ENCODE data around the gene SERPINA9. TPM values are rescaled to one million over a fixed set of nuclear protein-coding genes. Genes with fewer than 3 reads are reported as not detected.
A peak's percentile ranks its signal among the peaks of the same experiment; 100 is the strongest.

SERPINA9 gene
- total and polyA plus RNA-seq, 2 donors from 2014 or later, result not detected

GRCh38 chr14:94480809-94481208 is 4.8 kb upstream of the SERPINA9 start:
- H3K4me3 ChIP-seq (ENCODE audit: low read length in 3 of 3), result no peak overlapping the region
- no peaks in the 10 kb centered on the region for H3K36me3 ChIP-seq (ENCODE audit: control insufficient read depth in 2 of 3, insufficient read depth in 3 of 3, low read length in 3 of 3)
- no peak for TF ChIP-seq CTCF (IDR thresholded peaks at IDR 0.05; ENCODE audit: borderline replicate concordance, extremely low read depth, insufficient read depth)
- H3K27me3 ChIP-seq (ENCODE audit: control insufficient read depth, insufficient read depth, low read length), result no peaks in the 10 kb centered on the region
- DNase-seq (peak in 3 of 5 donors; percentile 42 to 77 (median 76)), FAIRE-seq (no peak)
- H3K9ac ChIP-seq (ENCODE audit: low read length in 3 of 3), result no peak overlapping the region
- peaks cover 0 to 5% (median 0%) of the 10 kb centered on the region in 3 donors for H3K4me1 ChIP-seq (ENCODE audit: control insufficient read depth in 2 of 3, insufficient read depth in 2 of 3, low read depth in 1 of 3, low read length in 3 of 3)
- no peak overlapping the region for H3K27ac ChIP-seq (ENCODE audit: low read depth in 2 of 2, low read length in 2 of 2)
- H3K9me3 ChIP-seq (ENCODE audit: control insufficient read depth in 2 of 3, insufficient read depth in 1 of 3, low read length in 3 of 3), result peaks cover 0 to 8% (median 6%) of the 10 kb centered on the region in 3 donors
- intact Hi-C loops (cut with DNase I), result no loop called here

GRCh38 chr14:94478420-94478819 is 2.4 kb upstream of the SERPINA9 start:
- peaks cover 0 to 5% (median 0%) of the 10 kb centered on the region in 3 donors for H3K4me1 ChIP-seq (ENCODE audit: control insufficient read depth in 2 of 3, insufficient read depth in 2 of 3, low read depth in 1 of 3, low read length in 3 of 3)
- no peak overlapping the region for H3K9ac ChIP-seq (ENCODE audit: low read length in 3 of 3)
- H3K27ac ChIP-seq (ENCODE audit: low read depth in 2 of 2, low read length in 2 of 2), result no peak overlapping the region
- intact Hi-C loops (cut with DNase I), result no loop called here
- H3K4me3 ChIP-seq (ENCODE audit: low read length in 3 of 3), result no peak overlapping the region
- H3K27me3 ChIP-seq (ENCODE audit: control insufficient read depth, insufficient read depth, low read length), result no peaks in the 10 kb centered on the region
- peaks cover 0 to 8% (median 6%) of the 10 kb centered on the region in 3 donors for H3K9me3 ChIP-seq (ENCODE audit: control insufficient read depth in 2 of 3, insufficient read depth in 1 of 3, low read length in 3 of 3)
- no peak for TF ChIP-seq CTCF (IDR thresholded peaks at IDR 0.05; ENCODE audit: borderline replicate concordance, extremely low read depth, insufficient read depth)
- no peak for DNase-seq
- H3K36me3 ChIP-seq (ENCODE audit: control insufficient read depth in 2 of 3, insufficient read depth in 3 of 3, low read length in 3 of 3), result no peaks in the 10 kb centered on the region
- no peak for FAIRE-seq

GRCh38 chr14:94474581-94475031 is 1.4 kb downstream of the SERPINA9 start:
- Histone ChIP-seq H3K9me3 (ENCODE audit: control insufficient read depth in 2 of 3, insufficient read depth in 1 of 3, low read length in 3 of 3) (peaks cover 0 to 8% (median 6%) of the 10 kb centered on the region in 3 donors), H3K9ac (ENCODE audit: low read length in 3 of 3) (no peak overlapping the region), H3K4me3 (ENCODE audit: low read length in 3 of 3) (no peak overlapping the region), H3K36me3 (ENCODE audit: control insufficient read depth in 2 of 3, insufficient read depth in 3 of 3, low read length in 3 of 3) (no peaks in the 10 kb centered on the region), H3K4me1 (ENCODE audit: control insufficient read depth in 2 of 3, insufficient read depth in 2 of 3, low read depth in 1 of 3, low read length in 3 of 3) (no peaks in the 10 kb centered on the region), H3K27me3 (ENCODE audit: control insufficient read depth, insufficient read depth, low read length) (no peaks in the 10 kb centered on the region), H3K27ac (ENCODE audit: low read depth in 2 of 2, low read length in 2 of 2) (no peak overlapping the region)
- no peak for TF ChIP-seq CTCF (IDR thresholded peaks at IDR 0.05; ENCODE audit: borderline replicate concordance, extremely low read depth, insufficient read depth)
- intact Hi-C loops (cut with DNase I), result no loop called here
- FAIRE-seq (no peak), DNase-seq (no peak)
